ENCODE data around the gene SYTL2. TPM values are rescaled to one million over a fixed set of nuclear protein-coding genes. Genes with fewer than 3 reads are reported as not detected.

SYTL2 gene
- total and polyA plus RNA-seq, 4 donors, result 2.6 to 27.4 (median 4.4) TPM

- no peak for DNase-seq (ENCODE audit: low spot score)
- Histone ChIP-seq H3K9ac (ENCODE audit: low read depth in 1 of 2, low read length in 2 of 2) (no peak overlapping the region), H3K9me3 (ENCODE audit: control insufficient read depth in 4 of 4, low read length in 3 of 4) (no peaks in the 10 kb centered on the region), H3K4me3 (ENCODE audit: low read depth in 1 of 3, low read length in 3 of 3) (no peak overlapping the region), H3K27ac (ENCODE audit: low read depth in 1 of 2, low read length in 2 of 2) (no peak overlapping the region), H3K36me3 (ENCODE audit: control insufficient read depth in 4 of 4, insufficient read depth in 3 of 4, low read depth in 1 of 4, low read length in 3 of 4) (no peaks in the 10 kb centered on the region), H3K27me3 (ENCODE audit: control insufficient read depth in 4 of 4, insufficient read depth in 4 of 4, low read length in 3 of 4) (no peaks in the 10 kb centered on the region), H3K4me1 (ENCODE audit: control insufficient read depth in 4 of 4, insufficient read depth in 4 of 4, low read length in 3 of 4) (peaks cover 0 to 3% (median 1%) of the 10 kb centered on the region in 4 donors)
- TF ChIP-seq HNF4G (IDR thresholded peaks at IDR 0.05), result no peak
- TF ChIP-seq YY1 (IDR thresholded peaks at IDR 0.05), result no peak
- WGBS, result 79% methylated on average over 4 of the region's 4 CpGs
These were observed 131.4 kb downstream of the SYTL2 start for GRCh38 chr11:85679576-85679975.

- no peaks in the 10 kb centered on the region for H3K27me3 ChIP-seq (ENCODE audit: control insufficient read depth in 4 of 4, insufficient read depth in 4 of 4, low read length in 3 of 4)
- DNase-seq (ENCODE audit: low spot score), result no peak
- WGBS, result 92% methylated on average over 3 of the region's 3 CpGs
- H3K27ac ChIP-seq (ENCODE audit: low read depth in 1 of 2, low read length in 2 of 2), result no peak overlapping the region
- no peak for TF ChIP-seq HNF4A (conservative IDR thresholded peaks at IDR 0.05)
- no peak for TF ChIP-seq RXRA (IDR thresholded peaks at IDR 0.05)
- TF ChIP-seq YY1 (IDR thresholded peaks at IDR 0.05), result no peak
- TF ChIP-seq JUND (IDR thresholded peaks at IDR 0.05), result no peak
- TF ChIP-seq CTCF (IDR thresholded peaks at IDR 0.05; ENCODE audit: low read depth, low read length, missing input control), result no peak
- no peaks in the 10 kb centered on the region for H3K9me3 ChIP-seq (ENCODE audit: control insufficient read depth in 4 of 4, low read length in 3 of 4)
- H3K4me3 ChIP-seq (ENCODE audit: low read depth in 1 of 3, low read length in 3 of 3), result no peak overlapping the region
- H3K4me1 ChIP-seq (ENCODE audit: control insufficient read depth in 4 of 4, insufficient read depth in 4 of 4, low read length in 3 of 4), result peaks cover 0 to 9% (median 0%) of the 10 kb centered on the region in 4 donors
- H3K36me3 ChIP-seq (ENCODE audit: control insufficient read depth in 4 of 4, insufficient read depth in 3 of 4, low read depth in 1 of 4, low read length in 3 of 4), result no peaks in the 10 kb centered on the region
- no peak overlapping the region for H3K9ac ChIP-seq (ENCODE audit: low read depth in 1 of 2, low read length in 2 of 2)
These were observed 137.5 kb downstream of the SYTL2 start for GRCh38 chr11:85673393-85673792.

GRCh38 chr11:85672105-85672902, 138.6 kb downstream of the SYTL2 start:
- Histone ChIP-seq H3K27me3 (ENCODE audit: control insufficient read depth in 4 of 4, insufficient read depth in 4 of 4, low read length in 3 of 4) (no peaks in the 10 kb centered on the region), H3K9ac (ENCODE audit: low read depth in 1 of 2, low read length in 2 of 2) (no peak overlapping the region), H3K9me3 (ENCODE audit: control insufficient read depth in 4 of 4, low read length in 3 of 4) (no peaks in the 10 kb centered on the region), H3K27ac (ENCODE audit: low read depth in 1 of 2, low read length in 2 of 2) (no peak overlapping the region), H3K4me3 (ENCODE audit: low read depth in 1 of 3, low read length in 3 of 3) (no peak overlapping the region), H3K4me1 (ENCODE audit: control insufficient read depth in 4 of 4, insufficient read depth in 4 of 4, low read length in 3 of 4) (peaks cover 0 to 9% (median 0%) of the 10 kb centered on the region in 4 donors), H3K36me3 (ENCODE audit: control insufficient read depth in 4 of 4, insufficient read depth in 3 of 4, low read depth in 1 of 4, low read length in 3 of 4) (no peaks in the 10 kb centered on the region)
- 95% methylated on average over 8 of the region's 8 CpGs for WGBS
- DNase-seq (ENCODE audit: low spot score), result no peak
- TF ChIP-seq REST (IDR thresholded peaks at IDR 0.05) (no peak), HNF4A (conservative IDR thresholded peaks at IDR 0.05) (no peak), FOXA1 (IDR thresholded peaks at IDR 0.05) (no peak), ATF3 (IDR thresholded peaks at IDR 0.05) (no peak), NR2F2 (IDR thresholded peaks at IDR 0.05) (no peak), YY1 (IDR thresholded peaks at IDR 0.05) (no peak)

All from liver (tissue), 9 donors.